ENCODE data around the gene TNFRSF25.
"Not testable (repeated sequence)": the region's sequence is repeated elsewhere in the genome, so short reads cannot be mapped to it uniquely, and the experiment has no call there.

The TNFRSF25 gene

DNA sequence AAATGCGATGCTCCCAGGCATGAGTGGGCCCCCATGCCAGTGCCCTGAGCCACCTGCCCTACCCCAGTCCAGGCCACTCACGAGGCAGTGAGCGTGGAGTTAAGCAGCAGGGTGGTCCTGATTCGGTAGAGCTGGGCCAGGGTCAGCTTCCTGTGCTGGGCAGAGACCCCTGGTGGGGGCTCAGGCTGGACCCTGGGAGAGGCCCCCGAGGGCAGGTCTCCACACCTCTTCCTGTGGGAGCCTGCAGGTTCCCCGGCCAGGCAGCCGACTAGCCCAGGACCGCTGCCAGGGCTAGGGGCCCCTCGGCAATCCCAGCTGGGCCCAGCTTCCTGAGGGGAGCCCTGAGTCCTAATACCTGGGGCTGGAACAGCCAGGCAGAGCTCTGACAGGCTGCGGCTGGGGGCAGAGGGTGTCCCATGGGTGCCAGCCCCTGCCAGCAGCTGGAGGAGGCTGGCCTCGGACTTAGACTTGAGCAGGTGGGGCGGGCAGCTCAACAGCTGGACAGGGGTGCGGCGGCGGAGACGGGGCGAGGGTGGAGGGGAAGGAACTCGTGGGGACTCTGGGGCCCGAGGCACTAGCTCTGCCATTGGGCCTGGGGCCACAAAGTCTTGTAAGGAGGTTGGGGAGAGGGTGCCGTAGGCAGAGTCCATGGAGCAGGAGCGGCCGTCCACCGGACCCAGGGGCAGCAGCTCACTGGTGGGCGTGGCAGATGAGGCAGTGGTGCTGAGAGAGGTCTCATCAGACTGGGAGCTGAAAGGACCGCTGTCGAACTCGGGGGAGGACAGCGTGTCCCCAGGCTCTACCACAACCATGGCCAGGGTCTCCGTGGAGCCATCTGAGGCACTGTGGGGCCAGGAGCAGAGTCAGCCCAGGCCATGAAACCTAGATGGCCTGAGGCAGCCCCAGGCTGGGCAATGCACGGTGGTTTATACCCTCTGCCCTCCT, 2.0 kb upstream of the TNFRSF25 start:
- DNase-seq = no peak

DNA sequence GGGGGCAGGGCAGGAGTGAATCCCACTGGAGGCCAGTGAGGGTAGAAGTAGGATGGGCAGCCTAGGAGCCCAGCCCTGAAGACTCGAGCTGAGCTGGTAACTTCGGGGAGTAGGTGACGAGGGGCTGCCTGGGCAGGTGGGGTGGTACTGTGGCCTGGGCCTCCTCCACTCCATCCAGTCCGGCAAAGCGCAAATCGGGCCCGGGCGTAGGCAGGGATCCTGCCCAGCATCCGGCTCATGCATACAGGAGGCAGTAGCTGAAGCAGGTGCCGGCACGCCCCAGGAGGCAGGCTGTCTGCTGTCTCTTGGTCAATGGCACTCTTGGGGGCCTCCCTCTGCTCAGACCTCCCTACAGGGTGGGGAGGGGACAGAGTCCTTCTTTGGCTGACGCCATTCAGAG, 1.3 kb upstream of the TNFRSF25 start:
- DNase-seq = no peak

DNA sequence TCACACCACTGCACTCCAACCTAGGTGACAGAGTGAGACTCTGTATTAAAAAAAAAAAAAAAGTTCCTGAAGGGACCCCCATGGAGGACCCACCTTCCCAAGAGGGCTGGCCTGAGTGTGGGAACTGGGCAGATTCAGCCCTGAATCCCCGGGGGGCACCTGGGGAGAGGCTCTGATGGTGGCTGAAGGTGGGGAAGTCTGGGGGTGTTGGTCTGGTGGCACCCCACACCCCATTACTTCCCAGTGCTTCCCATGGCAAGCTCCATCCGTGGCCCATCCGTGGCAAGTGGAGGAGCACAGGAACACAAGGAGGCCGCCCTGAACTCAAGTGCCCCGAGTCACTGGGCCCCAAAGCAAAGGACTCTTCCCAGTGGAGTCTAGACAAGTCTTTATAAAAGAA, 778 bp upstream of the TNFRSF25 start:
- no peak for DNase-seq

DNA sequence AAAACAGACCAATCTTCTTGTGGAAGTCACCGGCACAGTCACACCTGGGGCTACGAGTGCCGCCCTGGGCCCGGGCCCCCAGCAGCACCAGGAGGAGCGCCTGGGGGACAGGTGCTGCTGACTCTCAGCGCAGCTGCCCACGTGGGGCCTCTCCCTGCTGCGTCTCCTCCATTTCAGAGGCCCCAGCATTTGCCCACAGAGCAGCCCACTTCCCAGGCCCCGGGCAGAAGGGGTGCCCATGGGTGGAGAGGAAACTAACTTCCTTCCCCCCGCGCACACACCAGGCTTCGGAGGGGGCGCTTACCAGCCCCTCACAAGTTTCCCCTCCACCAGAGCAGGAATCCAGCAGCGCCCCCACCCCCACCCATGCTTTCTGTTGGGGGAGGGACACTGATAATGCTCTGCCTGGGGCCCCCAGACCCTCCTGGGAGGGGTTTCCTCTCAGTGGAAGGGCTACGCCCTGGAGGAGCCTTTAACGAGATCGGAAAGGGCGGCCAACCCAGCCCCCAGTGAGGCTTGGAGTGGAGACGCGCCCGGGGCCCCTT, 440 bp downstream of the TNFRSF25 start:
- DNase-seq = peak; percentile 58

DNA sequence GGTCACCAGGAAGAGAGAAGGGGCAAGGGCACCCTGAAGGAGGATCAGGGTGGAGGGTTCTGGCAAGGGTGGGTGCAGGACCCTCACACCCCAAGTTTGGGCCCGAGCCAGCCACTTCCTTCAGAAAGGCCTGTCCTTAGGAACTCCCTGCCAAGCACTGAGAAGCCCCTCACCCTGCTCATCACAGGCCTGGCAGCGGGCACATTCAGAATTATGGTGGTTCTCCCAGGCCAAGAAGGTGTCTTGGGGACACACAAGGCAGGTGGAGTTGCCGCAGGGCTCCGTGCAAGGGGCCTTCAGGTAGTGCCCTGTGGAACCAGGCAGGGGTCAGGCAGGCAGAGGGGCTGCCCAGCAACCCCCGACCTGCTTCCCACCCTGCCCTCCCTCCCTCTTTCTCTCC, 1.1 kb downstream of the TNFRSF25 start:
- no peak for DNase-seq

DNA sequence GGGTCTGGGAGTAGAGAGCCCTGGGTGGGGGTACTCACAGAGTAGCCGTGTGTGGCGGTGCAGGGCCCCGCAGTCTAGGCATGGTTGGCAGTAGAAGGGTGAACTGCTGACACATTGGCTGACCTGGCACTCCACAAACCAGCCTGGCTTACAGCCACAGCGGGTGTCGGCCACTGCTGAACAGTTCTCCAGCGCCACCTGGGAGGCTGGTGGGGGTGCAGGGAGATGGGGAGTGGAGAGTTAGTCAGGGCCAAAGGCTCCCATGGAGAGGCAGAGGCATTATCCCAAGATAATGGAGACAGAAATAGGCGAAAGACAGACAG, 1.5 kb downstream of the TNFRSF25 start:
- no peak for DNase-seq

DNA sequence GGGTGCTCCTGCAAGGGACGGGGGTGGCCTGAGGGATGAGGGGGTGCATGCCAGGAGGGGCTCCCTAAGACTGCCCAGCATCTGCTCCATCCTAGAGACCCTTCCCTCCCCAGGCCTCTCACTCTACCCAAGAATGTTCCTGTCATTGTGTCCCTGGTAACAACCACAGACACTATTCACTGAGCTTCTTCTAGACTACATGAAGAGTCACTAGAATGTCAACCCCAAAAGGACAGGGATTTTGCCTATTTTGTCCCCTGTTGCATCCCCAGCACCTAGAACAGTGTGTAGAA, 2.9 kb downstream of the TNFRSF25 start:
- no peak for DNase-seq

DNA sequence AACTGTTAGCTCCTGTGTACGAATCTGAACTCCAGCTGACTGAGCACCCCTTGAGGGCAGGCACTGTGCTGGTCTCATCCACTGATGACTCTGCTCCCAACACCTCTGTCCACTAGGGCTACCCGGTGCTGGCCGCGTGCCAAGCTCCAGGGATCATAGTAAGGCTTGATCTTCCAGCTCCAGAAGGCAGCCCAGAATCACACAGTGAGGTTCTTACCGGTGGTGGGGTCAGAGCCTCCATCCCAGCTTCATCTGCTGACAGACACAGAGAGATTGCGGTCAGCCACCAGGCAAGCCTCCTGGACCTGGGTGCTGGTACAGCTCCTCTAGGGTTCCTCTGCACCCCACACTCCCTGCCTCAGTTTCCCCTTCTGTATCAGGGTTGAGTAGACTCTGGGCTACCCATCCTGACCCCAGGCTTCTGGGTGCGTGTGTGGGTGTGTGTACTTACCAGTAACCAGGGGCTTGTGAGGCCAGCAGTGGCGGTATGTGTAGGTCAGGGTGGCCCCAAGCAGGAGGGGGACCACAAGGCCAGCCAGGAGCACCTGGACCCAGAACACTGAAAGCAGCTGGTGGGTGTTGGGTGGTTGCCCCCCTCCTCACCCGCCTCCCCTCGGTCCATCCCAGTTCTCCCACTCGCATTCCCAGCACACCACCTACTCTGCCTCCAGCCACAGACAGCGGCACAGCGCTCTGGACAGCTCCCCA, 3.4 kb downstream of the TNFRSF25 start:
- DNase-seq = no peak

DNA sequence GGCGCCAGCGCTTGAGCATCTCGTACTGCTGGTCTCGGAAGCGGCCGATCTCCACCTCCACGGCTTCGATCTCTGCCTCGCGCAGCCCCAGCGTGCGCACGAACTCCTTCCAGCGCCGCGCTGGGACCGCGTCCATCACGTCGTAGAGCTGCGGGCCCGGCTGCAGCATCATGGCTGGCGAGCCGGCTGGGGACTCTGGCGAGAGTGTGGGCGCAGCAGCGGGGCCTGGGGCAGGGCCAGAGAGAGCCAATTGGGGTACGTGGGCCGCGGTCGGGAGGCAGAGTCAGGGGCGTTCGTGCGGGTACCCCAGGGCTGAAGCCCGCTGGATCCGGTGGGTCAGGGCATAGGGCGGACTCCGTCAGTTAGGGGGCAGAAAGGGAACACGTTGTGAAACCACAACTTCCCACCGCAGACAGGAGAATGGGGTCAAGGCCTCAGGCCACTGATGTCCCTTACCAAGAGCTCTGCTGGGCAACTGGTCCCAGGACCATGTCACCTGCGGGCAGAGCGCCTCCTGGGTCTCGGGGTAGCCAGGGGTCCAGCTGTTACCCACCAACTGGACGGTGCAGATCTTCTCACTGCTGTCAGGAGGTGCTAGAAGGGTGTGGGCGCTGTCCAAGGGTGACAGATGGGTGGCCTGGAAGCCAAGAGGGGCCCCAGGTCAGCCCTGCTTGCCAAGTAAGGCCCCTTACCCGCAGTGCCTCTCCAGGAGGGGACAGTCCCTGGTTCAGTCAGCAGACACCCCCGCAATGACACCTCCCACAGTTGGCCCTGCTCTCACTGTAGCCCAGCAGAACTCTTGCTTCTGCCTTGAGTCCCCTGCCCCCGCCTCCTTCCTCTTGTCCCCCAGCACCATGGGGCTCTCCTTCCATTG, 4.2 kb downstream of the TNFRSF25 start:
- no peak for DNase-seq

DNA sequence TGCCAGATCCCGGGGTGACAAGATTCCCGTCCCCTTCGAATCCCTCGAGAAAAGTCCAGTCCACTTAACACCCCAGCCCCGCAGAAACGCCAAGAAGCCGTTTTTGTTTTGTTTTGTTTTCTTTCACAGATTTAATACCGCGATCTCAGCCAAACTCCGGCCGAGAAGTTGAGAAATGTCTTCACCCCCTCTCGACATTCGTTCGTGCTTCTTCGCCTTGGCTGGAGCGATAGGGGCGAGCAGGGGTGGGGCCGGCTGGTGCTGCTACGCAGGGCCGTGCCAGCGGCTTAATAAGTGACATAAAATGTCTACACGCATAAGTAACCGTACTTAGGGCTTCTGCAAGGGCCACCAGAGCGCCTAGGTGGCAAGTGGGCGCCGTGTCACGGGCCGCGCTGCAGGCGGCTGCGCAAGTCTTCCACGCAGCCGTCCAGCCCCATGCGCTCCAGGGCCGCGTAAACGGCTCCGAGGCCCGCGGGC, 4.9 kb downstream of the TNFRSF25 start:
- no peak for DNase-seq

DNA sequence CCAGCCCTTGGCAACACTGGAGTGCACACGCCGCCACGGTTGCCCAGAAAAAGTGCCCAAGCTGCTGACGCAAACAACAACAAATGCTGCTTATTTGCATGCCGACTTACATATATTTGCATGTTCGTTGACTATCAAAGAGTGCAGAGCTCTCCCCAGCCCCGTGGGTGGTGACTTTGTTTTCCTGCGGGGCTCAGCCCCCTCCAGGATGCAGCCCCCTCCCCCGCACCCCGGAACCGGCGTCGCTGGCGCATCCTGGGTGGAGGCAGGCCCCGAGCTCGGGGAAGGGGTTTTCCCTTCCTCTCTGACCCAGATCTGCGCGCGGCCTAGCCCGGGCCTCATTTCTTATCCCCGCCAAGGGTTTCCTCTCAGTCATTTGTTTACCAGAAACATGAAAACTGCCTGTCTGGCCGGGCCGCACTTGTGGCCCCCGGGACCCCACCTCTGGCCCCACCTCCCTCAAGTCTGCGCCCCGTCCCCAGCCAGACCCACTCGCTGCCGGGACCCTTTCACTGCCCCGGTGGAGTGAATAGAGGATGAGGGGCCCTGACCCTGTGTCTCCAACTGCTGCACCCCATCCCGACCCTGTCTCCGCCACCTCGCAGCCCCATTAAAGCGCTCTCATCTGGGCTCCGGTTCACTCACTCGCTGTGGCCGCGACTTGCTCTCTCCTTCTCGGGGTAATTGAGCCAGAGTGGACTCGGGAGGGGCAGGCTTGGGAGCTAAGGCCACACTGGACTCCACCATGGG, 5.5 kb downstream of the TNFRSF25 start:
- peak; percentile 93 for DNase-seq

DNA sequence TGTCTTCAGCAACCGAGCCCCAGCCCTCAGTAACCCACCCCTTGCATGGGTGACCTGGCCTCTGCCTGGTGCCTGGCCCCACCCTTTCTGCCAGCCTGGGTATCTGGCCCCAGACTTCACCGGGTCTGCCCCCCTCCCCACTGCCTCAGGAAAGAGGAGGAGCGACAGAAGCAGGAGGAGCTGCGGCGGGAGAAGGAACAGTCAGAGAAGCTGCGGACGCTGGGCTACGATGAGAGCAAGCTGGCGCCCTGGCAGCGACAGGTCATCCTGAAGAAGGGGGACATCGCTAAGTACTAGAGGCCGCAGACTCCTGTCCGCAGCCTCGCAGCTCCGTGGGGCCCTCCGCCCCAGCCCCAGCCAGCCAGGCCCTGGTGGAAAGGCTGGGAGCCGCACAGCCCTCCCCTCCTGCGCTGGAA, 6.1 kb downstream of the TNFRSF25 start:
- peak; percentile 75 for DNase-seq

DNA sequence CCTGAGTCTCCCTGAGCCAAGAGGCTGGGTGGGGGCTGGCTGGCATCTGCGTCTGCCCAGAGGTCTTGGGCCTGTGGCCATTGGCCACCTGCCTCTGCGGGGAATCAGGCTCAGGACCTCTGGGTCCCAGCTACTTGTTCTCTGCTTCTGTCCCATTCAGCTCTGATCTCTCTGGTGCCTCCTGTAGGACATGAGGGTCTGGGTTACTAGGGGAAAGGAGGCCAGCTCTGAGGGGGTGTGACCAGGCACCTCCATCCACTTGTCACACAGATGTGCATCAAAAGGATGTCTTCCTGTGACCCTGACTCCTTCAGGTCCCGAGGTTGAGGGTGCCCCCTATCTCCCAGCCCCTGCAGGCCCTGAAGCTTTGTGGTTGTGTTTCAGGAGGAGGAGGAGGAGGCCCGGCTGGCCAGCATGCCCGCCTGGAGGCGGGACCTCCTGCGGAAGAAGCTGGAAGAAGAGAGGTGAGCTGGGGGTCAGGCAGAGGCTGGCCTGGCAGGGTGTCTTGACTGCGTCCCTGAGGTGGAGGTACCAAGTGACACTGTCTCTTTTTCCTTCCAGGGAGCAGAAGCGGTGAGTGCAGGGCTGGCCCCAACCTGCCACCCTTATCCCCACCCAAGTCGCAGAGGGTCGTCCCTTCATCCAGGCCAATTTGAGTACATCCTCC, 9.0 kb downstream of the TNFRSF25 start:
- no peak for DNase-seq

DNA sequence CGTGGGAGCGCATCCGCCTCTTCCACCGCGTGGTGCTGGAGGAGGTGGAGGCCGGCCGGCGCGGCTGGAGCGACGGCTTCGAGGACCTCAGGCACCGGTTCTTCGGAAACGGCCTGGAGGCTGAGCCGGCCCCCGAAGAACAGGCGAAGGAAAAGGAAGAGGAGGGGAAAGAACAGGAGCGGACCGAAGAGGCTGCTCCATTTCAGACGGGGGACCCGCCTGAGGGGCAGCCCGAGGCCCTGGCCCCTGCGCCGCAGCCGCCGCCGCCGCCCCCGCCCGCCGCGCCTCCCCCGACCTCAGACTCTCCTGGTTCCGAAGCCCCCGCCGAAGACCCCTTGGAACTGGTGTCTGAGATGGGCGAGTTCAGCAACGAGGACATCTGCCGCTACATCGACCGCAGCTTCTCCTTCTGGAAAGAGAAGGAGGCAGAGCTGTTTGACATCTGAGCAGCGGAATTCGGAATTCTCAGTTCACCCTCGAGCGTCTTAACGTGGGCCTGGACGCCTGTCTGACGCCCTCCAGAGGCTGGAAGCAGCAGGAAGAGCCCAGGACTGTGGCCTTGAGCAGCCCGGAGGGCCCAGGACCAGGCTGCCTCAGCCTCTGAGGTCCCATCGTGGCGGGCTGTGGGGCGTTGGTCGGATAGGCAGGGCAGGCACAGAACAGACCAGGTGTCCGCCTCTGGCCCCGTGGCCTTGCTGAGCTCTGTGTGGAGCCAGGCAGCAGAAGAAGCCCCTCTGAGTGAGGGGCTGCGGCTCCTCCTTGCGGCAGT, 10.0 kb downstream of the TNFRSF25 start:
- not testable (repeated sequence) for DNase-seq

DNA sequence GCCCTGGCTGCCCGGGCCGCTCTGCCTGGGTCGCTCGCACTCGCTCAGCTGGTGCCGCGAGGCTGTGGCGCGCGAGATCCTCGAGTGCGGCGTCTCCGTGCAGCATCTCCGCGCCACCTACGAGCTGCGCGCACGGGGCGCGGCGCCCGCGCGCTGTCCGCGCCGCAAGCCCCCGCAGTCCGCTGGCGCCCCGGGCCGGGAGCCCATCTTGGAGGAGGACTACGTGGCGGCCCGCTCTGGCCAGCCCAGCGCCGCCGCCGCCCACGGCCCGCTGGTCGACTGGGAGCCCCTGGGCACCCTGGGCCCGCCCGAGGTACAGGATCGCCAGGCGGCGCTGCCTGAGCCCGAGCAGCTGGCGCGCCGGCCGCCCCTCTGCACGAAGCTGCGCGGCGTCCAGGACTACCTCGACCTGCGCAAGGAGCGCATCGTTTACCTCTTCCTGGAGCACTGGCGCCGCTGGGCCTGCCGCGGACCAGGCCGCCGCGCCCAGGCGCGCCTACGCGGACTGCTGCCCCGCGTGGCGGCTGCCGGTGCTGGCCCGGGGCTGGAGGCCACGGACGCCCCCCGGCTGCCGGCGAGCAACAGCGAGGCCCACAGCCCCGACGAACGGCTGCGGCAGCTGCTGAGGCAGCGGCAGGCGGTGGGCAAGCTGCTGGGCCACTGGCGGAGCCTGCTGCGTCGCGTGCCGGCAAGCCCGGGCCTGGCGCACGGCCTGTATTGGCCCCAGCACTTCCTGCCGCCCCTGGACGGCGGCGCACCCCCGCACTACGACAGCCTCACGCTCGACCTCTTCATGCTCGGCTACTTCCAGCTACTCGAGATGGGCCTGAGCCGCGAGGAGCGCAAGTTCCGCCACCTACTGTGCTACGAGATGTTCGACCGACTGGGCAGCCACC, 10.9 kb downstream of the TNFRSF25 start:
- peak; percentile 56 for DNase-seq

DNA sequence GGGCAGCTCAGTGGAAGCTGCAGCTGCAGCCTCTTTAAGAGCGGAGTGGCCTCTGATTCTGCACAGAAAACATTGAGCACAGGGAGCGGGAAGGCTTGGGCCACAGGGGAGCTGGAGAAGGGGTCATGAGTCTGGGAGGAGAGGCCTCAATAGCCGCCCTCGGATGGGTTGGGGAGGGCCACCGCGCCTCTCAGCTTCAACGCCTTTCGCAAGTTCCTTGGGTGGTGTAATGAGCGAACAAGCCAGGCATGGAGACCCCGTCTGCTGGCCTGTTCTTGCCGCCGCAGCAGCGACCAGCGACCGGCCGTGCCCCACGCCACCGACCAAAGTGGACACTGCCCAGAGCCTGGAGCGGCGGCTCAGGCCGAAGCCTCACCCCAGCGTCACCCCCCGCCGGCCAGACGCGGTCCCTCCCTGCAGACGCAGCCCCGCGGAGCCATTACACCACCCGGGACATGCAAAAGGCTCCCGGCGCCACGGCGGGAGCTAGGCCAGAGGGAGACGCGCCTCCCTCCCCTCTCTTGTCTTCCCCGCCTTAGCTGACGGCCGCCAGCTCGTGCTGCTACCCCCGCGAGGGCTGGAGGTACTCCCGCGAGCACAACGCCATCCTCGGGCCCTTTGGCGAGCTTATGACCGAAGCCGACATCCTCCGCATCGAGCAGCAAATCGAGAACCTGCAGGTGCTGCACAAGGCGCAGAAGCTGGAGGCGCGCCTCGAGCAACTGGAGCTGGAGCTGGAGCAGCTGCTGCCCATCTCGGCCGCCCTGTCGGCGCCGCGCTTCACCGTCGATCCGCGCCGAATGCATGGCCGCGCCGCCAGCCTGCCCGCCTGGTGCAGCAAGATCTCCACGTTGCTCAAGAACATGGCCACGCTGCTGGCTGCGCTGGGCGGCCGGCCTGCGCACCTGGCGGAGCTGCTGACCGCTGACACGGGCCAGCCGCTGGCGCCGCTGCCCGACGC, 11.8 kb downstream of the TNFRSF25 start:
- DNase-seq = not testable (repeated sequence)

DNA sequence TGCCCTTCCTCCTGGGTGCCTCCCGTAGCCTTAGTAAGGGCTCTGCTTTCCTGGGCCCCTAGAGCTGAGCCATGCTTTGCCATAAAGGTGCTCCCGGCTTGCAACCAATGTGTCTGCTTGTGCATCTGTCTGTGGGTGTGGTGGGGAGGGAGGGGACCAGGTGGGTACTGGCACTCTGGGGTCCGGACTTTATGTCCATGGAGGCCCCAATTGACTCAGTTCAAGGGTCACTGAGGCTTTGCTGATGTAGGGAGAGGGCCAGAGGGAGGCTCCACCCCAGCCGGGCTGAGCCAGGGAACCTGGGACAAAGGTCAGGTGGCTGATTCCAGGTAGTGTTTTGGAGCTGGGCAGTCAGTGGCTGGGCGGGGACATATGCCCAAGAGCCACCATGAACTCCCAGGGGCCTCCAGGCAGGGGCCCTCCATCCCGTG, 15.0 kb downstream of the TNFRSF25 start:
- no peak for DNase-seq

DNA sequence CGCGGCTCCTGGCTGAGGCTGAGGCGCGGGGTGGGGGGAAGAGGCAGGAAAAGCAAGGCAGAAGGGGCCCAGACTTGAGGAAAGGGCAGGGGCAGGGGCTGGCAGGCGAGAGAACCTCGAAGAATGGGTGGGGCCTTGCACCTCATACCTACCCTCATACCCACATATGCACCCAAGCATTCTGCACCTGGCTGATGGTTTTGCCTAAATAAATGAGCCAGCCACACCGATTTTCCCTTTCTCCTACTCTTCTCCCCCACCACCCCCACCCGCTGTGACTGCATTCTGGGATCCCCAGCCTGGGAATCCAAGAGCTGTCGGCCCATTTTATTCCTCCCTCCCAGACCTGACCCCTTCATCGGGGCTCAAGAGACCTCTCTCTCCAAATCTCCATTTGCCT, 15.5 kb downstream of the TNFRSF25 start:
- not testable (repeated sequence) for DNase-seq
